MCF 10A (cell line): Measurements from ENCODE around the gene AUH. TPM values are rescaled to one million over a fixed set of nuclear protein-coding genes. Genes with fewer than 3 reads are reported as not detected.

Experiments used
- BruUV-seq: library from RNA; stranded (reverse); fragments of 400-500 nt; replicated peaks from 2 replicates; lab custom pipeline; 2021; lab: Mats Ljungman, UMichigan
- CTCF ChIA-PET: fragments of 300-600 bp; sonication (Branson Sonifier 250); formaldehyde crosslinking; extraction: SDS; loops from one replicate; lab custom pipeline; 2021; ENCODE audit warnings: antibody characterized with exemption, inconsistent platforms; lab: Yijun Ruan, JAX
- POLR2A ChIA-PET: fragments of 300-600, 350-650 bp; sonication (Branson Sonifier 250); formaldehyde crosslinking; extraction: SDS; loops from one replicate; lab custom pipeline; 2020; ENCODE audit warnings: antibody characterized with exemption, inconsistent platforms; lab: Yijun Ruan, JAX
- DNase-seq: peaks from one replicate; pipeline ENCODE4 v3.0.0-alpha.2; 2018; ENCODE audit not compliant: unreplicated experiment
- H3K27ac Mint-ChIP-seq: one replicate; pipeline ENCODE4 v1.8.0; 2022; ENCODE audit warnings: mild to moderate bottlenecking, low read depth, mixed read lengths; ENCODE audit not compliant: unreplicated experiment
- H3K27me3 Mint-ChIP-seq: one replicate; pipeline ENCODE4 v1.8.0; 2022; ENCODE audit warnings: mixed read lengths; ENCODE audit not compliant: insufficient read depth, unreplicated experiment
- H3K36me3 Mint-ChIP-seq: one replicate; pipeline ENCODE4 v1.8.0; 2022; ENCODE audit warnings: mild to moderate bottlenecking, moderate library complexity, mixed read lengths; ENCODE audit not compliant: insufficient read depth, unreplicated experiment
- H3K4me1 Mint-ChIP-seq: one replicate; pipeline ENCODE4 v1.8.0; 2022; ENCODE audit warnings: mixed read lengths; ENCODE audit not compliant: insufficient read depth, unreplicated experiment
- H3K4me3 Mint-ChIP-seq: one replicate; pipeline ENCODE4 v1.8.0; 2022; ENCODE audit warnings: mild to moderate bottlenecking, moderate library complexity, mixed read lengths; ENCODE audit not compliant: unreplicated experiment
- H3K9me3 Mint-ChIP-seq: one replicate; pipeline ENCODE4 v1.8.0; 2022; ENCODE audit warnings: mixed read lengths; ENCODE audit not compliant: unreplicated experiment
- CTCF ChIP-seq: fragments of 200-600 bp; IDR thresholded peaks from one replicate; pipeline ENCODE4 v1.8.0; 2022; ENCODE audit warnings: antibody characterized with exemption, mild to moderate bottlenecking; ENCODE audit not compliant: unreplicated experiment
- intact Hi-C: fragments of 100-400 bp; cut with micrococcal nuclease; formaldehyde crosslinking; loops from 2 replicates; pipeline ENCODE4 v1.14.1; 2022
- total RNA-seq: library from RNA; stranded (reverse); gene quantifications from 2 replicates; pipeline ENCODE4 v1.2.3, GENCODE V29; 2022

AUH gene
- total RNA-seq, 1 experiment from 2014 or later = 20.9 TPM

GRCh38 chr9:91296354-91296753 is 65.4 kb downstream of the AUH start:
- no peaks in the 10 kb centered on the region for H3K27me3 Mint-ChIP-seq
- H3K27ac Mint-ChIP-seq = no peak overlapping the region
- no peaks in the 10 kb centered on the region for H3K9me3 Mint-ChIP-seq
- no peak for DNase-seq
- intact Hi-C loops = no loop called here
- BruUV-seq = no TSS peak
- TF ChIP-seq CTCF = no peak
- H3K4me3 Mint-ChIP-seq = no peak overlapping the region
- ChIA-PET POLR2A (interaction anchor here (0.7 to 1.1 kb wide), 2 partner anchors 121 to 130 kb away, joined by 3 read pairs; no protein-coding TSS in a partner anchor), CTCF (interaction anchor here (0.5 kb wide), 1 partner anchor 64 kb away, joined by 3 read pairs; no protein-coding TSS in a partner anchor)
- H3K36me3 Mint-ChIP-seq = peaks cover 59% of the 10 kb centered on the region
- peaks cover 13% of the 10 kb centered on the region for H3K4me1 Mint-ChIP-seq

GRCh38 chr9:91295357-91295756 is 66.4 kb downstream of the AUH start:
- intact Hi-C loops = no loop called here
- POLR2A ChIA-PET = no interaction called here
- no peak for DNase-seq
- no peaks in the 10 kb centered on the region for H3K9me3 Mint-ChIP-seq
- CTCF ChIA-PET = no interaction called here
- BruUV-seq = no TSS peak
- no peak overlapping the region for H3K27ac Mint-ChIP-seq
- TF ChIP-seq CTCF = no peak
- no peaks in the 10 kb centered on the region for H3K27me3 Mint-ChIP-seq
- peaks cover 68% of the 10 kb centered on the region for H3K36me3 Mint-ChIP-seq
- H3K4me1 Mint-ChIP-seq = peaks cover 7% of the 10 kb centered on the region
- H3K4me3 Mint-ChIP-seq = no peak overlapping the region

DNA sequence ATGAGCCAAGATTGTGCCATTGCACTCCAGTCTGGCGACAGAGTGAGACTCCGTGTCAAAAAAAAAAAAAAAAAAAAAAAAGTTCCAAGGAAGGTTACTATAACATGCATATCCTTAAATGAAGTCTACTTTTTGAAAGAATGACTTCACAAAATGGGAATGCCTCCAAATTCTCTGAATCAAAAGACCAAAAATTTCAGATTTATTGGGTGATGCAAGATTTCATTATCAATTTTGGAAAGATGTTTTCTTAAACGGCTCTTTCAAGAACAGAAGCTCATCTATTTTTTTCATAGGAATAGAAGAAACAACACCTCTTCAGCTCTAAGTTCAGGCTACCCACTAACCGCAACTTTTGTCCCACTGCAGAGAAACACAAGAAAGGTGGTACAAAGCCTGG is 69.9 kb downstream of the AUH start:
- Mint-ChIP-seq H3K4me1 (no peaks in the 10 kb centered on the region), H3K4me3 (no peak overlapping the region), H3K36me3 (peaks cover 57% of the 10 kb centered on the region), H3K27me3 (no peaks in the 10 kb centered on the region), H3K27ac (no peak overlapping the region), H3K9me3 (no peaks in the 10 kb centered on the region)
- intact Hi-C loops = no loop called here
- ChIA-PET CTCF (interaction anchor here (0.6 to 0.7 kb wide), 2 partner anchors 47 to 753 kb away, joined by 4 to 5 read pairs; no protein-coding TSS in a partner anchor), POLR2A (no interaction called here)
- DNase-seq = no peak
- TF ChIP-seq CTCF = no peak
- no TSS peak for BruUV-seq

DNA sequence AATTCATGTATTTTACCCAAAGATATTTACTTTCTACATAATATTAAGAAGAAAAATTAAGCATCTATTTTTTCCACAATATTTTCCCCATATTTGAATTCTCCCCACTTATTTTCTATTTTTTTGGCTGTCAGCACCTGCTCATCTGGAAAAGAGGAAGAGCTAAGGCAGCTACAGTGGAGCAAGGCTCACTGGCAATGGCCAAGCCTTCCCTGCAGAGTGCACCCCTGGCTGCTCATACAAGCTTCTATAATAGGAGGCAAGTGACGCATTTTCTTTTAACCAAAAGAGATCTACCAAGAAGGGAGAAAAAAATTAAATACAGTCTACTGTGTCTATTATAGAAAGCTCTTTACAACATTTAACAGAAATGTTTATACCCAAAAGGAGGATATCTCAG is 72.5 kb downstream of the AUH start:
- Mint-ChIP-seq H3K9me3 (no peaks in the 10 kb centered on the region), H3K4me1 (peaks cover 13% of the 10 kb centered on the region), H3K4me3 (no peak overlapping the region), H3K27ac (no peak overlapping the region), H3K27me3 (no peaks in the 10 kb centered on the region), H3K36me3 (peaks cover 42% of the 10 kb centered on the region)
- CTCF ChIA-PET = interaction anchor here (0.6 to 1.2 kb wide), 4 partner anchors 11 to 374 kb away, joined by 3 to 4 read pairs (median 3); no protein-coding TSS in a partner anchor
- TF ChIP-seq CTCF = no peak
- no peak for DNase-seq
- BruUV-seq = no TSS peak
- intact Hi-C loops = no loop called here
- POLR2A ChIA-PET = no interaction called here
